ENCODE measurements around the gene SRRM3. TPM values are rescaled to one million over a fixed set of nuclear protein-coding genes. Genes with fewer than 3 reads are reported as not detected.
"Not testable (repeated sequence)": the region's sequence is repeated elsewhere in the genome, so short reads cannot be mapped to it uniquely, and the experiment has no call there.

SRRM3 gene
- total and polyA plus RNA-seq, 9 donors: 0.31 to 0.79 (median 0.49) TPM

DNA sequence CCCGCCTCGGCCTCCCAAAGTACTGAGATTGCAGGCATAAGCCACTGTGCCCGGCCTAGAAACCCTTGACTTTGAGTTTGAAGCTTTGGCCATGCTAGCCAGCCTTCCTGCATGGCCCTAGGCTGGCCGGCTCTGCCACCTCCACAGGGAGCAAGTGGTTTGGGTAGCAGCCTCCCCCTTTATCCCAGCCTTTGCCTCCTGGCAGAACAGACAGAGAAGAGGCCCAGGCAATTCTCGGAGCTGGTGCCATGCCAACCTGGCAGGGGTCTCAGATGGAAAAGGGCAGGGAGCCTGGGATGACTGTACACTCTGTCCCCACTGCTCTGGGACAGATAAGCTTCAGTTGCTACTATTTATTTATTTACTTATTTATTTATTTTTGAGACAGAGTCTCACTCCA lies 39.4 kb downstream of the SRRM3 start:
- WGBS (ENCODE audit: insufficient coverage): 69% methylated on average over 5 of the region's 5 CpGs
- no peaks in the 10 kb centered on the region for H3K4me1 ChIP-seq (ENCODE audit: control insufficient read depth, insufficient read depth, low read length)
- no peak for DNase-seq
- H3K27me3 ChIP-seq (ENCODE audit: control insufficient read depth, insufficient read depth, low read length): peaks cover 16% of the 10 kb centered on the region
- H3K4me3 ChIP-seq (ENCODE audit: low read length): no peak overlapping the region
- no peaks in the 10 kb centered on the region for H3K36me3 ChIP-seq (ENCODE audit: control insufficient read depth, insufficient read depth, low read length)
- H3K27ac ChIP-seq (ENCODE audit: low read length): no peak overlapping the region
- H3K9me3 ChIP-seq (replicated peaks; ENCODE audit: control insufficient read depth, low read depth, low read length): no peaks in the 10 kb centered on the region

GRCh38 chr7:76242517-76243063 lies 40.9 kb downstream of the SRRM3 start:
- 90% methylated on average over 2 of the region's 5 CpGs for WGBS (ENCODE audit: insufficient coverage)
- not testable (repeated sequence) for H3K27ac ChIP-seq (ENCODE audit: low read length)

DNA sequence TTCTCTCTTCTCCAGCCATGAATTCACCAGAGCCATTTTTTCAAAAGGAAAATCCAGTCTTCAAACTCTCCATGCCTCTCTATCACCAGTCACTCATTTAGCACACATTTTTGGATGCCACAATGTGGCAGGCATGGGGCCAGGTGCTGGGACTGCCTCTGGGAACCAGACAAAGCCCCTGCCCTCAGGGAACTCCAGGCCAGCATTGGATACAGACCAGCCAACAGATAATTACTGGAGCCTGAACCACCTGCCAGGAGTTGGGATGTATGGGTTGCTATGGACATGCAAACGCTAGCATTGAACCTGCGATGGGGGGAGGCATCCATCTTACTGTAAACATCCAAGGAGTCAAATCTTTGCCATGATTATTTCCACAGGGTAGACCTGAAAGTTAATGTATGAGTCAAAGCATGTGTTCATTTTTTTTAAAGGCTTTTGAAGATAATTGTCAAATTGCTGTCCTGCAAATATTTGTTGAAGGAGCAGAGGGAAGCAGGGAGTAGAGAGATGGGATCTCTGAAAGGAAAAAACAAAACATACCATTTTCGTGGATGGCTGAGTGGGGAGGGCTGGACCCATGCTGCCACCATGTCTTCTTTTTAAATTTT lies 43.2 kb downstream of the SRRM3 start:
- no peak for DNase-seq
- H3K27me3 ChIP-seq (ENCODE audit: control insufficient read depth, insufficient read depth, low read length): peaks cover 4% of the 10 kb centered on the region
- no peak overlapping the region for H3K4me3 ChIP-seq (ENCODE audit: low read length)
- H3K4me1 ChIP-seq (ENCODE audit: control insufficient read depth, insufficient read depth, low read length): no peaks in the 10 kb centered on the region
- WGBS (ENCODE audit: insufficient coverage): no CpG with 5 or more reads among the region's 3 CpGs
- no peaks in the 10 kb centered on the region for H3K9me3 ChIP-seq (replicated peaks; ENCODE audit: control insufficient read depth, low read depth, low read length)
- no peaks in the 10 kb centered on the region for H3K36me3 ChIP-seq (ENCODE audit: control insufficient read depth, insufficient read depth, low read length)
- H3K27ac ChIP-seq (ENCODE audit: low read length): no peak overlapping the region

More at GRCh38 chr7:76242517-76243063, 40.9 kb downstream of the SRRM3 start:
- H3K4me1 ChIP-seq (ENCODE audit: control insufficient read depth, insufficient read depth, low read length); H3K36me3 ChIP-seq (ENCODE audit: control insufficient read depth, insufficient read depth, low read length); H3K27me3 ChIP-seq (ENCODE audit: control insufficient read depth, insufficient read depth, low read length); DNase-seq; H3K9me3 ChIP-seq (replicated peaks; ENCODE audit: control insufficient read depth, low read depth, low read length); H3K4me3 ChIP-seq (ENCODE audit: low read length): not testable (repeated sequence)

- H3K36me3 ChIP-seq (ENCODE audit: control insufficient read depth, insufficient read depth, low read length): no peaks in the 10 kb centered on the region
- H3K4me3 ChIP-seq (ENCODE audit: low read length): no peak overlapping the region
- DNase-seq: no peak
- peaks cover 4% of the 10 kb centered on the region for H3K27me3 ChIP-seq (ENCODE audit: control insufficient read depth, insufficient read depth, low read length)
- H3K9me3 ChIP-seq (replicated peaks; ENCODE audit: control insufficient read depth, low read depth, low read length): no peaks in the 10 kb centered on the region
- no peaks in the 10 kb centered on the region for H3K4me1 ChIP-seq (ENCODE audit: control insufficient read depth, insufficient read depth, low read length)
- WGBS (ENCODE audit: insufficient coverage): 41% methylated on average over 2 of the region's 5 CpGs
- no peak overlapping the region for H3K27ac ChIP-seq (ENCODE audit: low read length)
These were observed 45.2 kb downstream of the SRRM3 start for GRCh38 chr7:76246804-76247389.

DNA sequence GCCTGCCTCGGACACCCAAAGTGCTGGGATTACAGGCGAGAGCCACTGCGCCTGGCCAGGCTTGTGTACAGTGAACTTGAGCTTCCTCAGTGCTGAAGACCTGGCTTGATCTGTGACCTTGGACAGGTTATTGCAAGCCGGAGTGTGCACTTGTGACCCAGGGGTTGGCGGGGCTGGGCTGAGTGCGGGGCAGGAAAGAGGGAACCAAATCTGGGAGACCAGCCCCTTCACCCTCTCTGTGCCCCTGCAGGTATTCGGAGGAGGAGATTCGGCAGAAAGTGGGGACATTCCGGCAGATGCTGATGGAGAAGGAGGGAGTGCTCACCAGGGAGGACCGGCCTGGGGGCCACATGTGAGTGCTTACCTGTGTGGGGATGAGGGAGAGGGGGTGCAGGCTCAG lies 46.2 kb downstream of the SRRM3 start:
- WGBS (ENCODE audit: insufficient coverage): 83% methylated on average over 10 of the region's 10 CpGs
- Histone ChIP-seq H3K36me3 (ENCODE audit: control insufficient read depth, insufficient read depth, low read length) (no peaks in the 10 kb centered on the region), H3K9me3 (replicated peaks; ENCODE audit: control insufficient read depth, low read depth, low read length) (no peaks in the 10 kb centered on the region), H3K27ac (ENCODE audit: low read length) (no peak overlapping the region), H3K27me3 (ENCODE audit: control insufficient read depth, insufficient read depth, low read length) (peaks cover 4% of the 10 kb centered on the region), H3K4me1 (ENCODE audit: control insufficient read depth, insufficient read depth, low read length) (no peaks in the 10 kb centered on the region), H3K4me3 (ENCODE audit: low read length) (no peak overlapping the region)
- no peak for DNase-seq

GRCh38 chr7:76252021-76252420 lies 50.3 kb downstream of the SRRM3 start:
- Histone ChIP-seq H3K4me1 (ENCODE audit: control insufficient read depth, insufficient read depth, low read length) (no peaks in the 10 kb centered on the region), H3K27me3 (ENCODE audit: control insufficient read depth, insufficient read depth, low read length) (peaks cover 6% of the 10 kb centered on the region), H3K27ac (ENCODE audit: low read length) (no peak overlapping the region), H3K9me3 (replicated peaks; ENCODE audit: control insufficient read depth, low read depth, low read length) (no peaks in the 10 kb centered on the region), H3K36me3 (ENCODE audit: control insufficient read depth, insufficient read depth, low read length) (no peaks in the 10 kb centered on the region), H3K4me3 (ENCODE audit: low read length) (no peak overlapping the region)
- no CpG with 5 or more reads among the region's 6 CpGs for WGBS (ENCODE audit: insufficient coverage)
- DNase-seq: no peak

- no peaks in the 10 kb centered on the region for H3K9me3 ChIP-seq (replicated peaks; ENCODE audit: control insufficient read depth, low read depth, low read length)
- no peak overlapping the region for H3K4me3 ChIP-seq (ENCODE audit: low read length)
- H3K36me3 ChIP-seq (ENCODE audit: control insufficient read depth, insufficient read depth, low read length): no peaks in the 10 kb centered on the region
- DNase-seq: no peak
- peaks cover 2% of the 10 kb centered on the region for H3K4me1 ChIP-seq (ENCODE audit: control insufficient read depth, insufficient read depth, low read length)
- 50% methylated on average over 1 of the region's 4 CpGs for WGBS (ENCODE audit: insufficient coverage)
- H3K27ac ChIP-seq (ENCODE audit: low read length): no peak overlapping the region
- H3K27me3 ChIP-seq (ENCODE audit: control insufficient read depth, insufficient read depth, low read length): peaks cover 31% of the 10 kb centered on the region
These were observed 53.1 kb downstream of the SRRM3 start for GRCh38 chr7:76254781-76255180.

- Histone ChIP-seq H3K36me3 (ENCODE audit: control insufficient read depth, insufficient read depth, low read length) (no peaks in the 10 kb centered on the region), H3K4me1 (ENCODE audit: control insufficient read depth, insufficient read depth, low read length) (peaks cover 2% of the 10 kb centered on the region), H3K27me3 (ENCODE audit: control insufficient read depth, insufficient read depth, low read length) (peaks cover 56% of the 10 kb centered on the region), H3K4me3 (ENCODE audit: low read length) (no peak overlapping the region), H3K9me3 (replicated peaks; ENCODE audit: control insufficient read depth, low read depth, low read length) (no peaks in the 10 kb centered on the region), H3K27ac (ENCODE audit: low read length) (no peak overlapping the region)
- WGBS (ENCODE audit: insufficient coverage): 17% methylated on average over 6 of the region's 8 CpGs
- no peak for DNase-seq
These were observed 56.3 kb downstream of the SRRM3 start for GRCh38 chr7:76257973-76258372.

DNA sequence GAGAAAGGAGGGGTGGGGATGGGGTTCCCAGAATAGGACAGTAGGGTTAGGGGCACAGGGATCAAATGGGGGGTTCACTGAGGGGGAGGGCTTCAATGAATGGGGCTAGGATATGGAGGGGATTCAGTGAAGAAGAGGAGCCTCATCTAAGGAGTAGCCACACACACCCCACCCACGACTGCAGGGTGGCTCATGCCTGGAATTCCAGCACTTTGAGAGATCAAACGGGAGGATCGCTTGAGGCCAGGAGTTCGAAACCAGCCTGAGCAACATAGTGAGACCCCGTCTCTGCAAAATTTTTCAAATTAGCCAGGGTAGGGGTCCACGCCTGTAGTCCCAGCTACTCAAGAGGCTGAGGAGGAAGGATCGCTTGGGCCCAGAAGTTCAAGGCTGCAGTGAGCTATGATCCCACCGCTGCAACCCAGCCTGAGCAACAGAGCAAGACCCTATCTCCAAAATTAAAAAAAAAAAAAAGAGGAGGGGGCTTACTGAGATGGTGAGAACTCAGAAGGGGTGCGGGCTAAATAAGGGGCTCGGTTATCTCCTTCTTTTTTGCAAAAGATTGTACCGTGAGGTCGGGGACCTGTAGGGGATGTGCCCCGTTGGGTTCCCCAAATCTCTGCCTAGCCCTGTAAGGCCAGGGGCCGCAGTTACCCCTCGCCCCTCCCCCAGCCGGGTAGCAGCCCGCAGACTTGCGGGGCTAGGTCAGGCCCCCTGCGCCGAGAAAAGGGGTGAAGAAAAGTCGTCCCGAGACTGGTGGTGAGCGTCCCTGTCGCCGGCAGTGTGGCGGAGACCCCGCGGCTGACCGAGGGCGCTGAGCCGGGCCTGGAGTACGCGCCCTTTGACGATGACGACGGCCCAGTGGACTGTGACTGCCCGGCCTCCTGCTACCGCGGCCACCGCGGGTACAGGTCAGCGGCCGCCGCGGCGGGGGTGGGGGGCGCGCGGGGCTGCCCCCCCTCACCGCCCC lies 57.7 kb downstream of the SRRM3 start:
- Histone ChIP-seq H3K9me3 (replicated peaks; ENCODE audit: control insufficient read depth, low read depth, low read length) (no peaks in the 10 kb centered on the region), H3K27ac (ENCODE audit: low read length) (no peak overlapping the region), H3K27me3 (ENCODE audit: control insufficient read depth, insufficient read depth, low read length) (peaks cover 60% of the 10 kb centered on the region), H3K4me1 (ENCODE audit: control insufficient read depth, insufficient read depth, low read length) (peaks cover 2% of the 10 kb centered on the region), H3K4me3 (ENCODE audit: low read length) (no peak overlapping the region), H3K36me3 (ENCODE audit: control insufficient read depth, insufficient read depth, low read length) (no peaks in the 10 kb centered on the region)
- 13% methylated on average over 23 of the region's 50 CpGs for WGBS (ENCODE audit: insufficient coverage)
- no peak for DNase-seq

DNA sequence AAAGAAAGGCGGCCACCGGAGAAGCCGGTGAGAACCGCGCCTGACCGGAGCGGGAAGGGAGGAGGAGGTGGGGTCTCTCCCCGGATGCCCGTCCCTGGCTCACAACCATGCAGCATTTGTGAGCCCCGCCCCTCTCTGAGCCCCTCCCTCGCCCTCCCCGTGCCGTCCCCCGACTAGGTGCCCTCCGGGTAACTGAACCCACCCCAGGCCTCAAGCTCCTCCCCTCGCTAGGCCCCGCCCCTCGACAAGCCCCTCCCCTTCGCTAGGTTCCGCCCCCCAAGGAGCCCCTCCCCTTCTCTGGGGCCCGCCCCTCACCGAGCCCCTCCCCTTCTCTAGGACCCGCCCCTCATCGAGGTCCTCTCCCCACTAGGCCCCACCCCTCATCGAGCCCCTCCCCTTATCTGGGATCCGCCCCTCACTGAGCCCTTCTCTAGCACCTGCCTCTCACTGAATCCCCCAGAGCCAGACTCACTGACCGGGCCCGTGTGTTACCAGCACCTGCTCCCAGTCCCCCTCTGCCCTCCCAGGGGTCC lies 58.5 kb downstream of the SRRM3 start:
- peaks cover 59% of the 10 kb centered on the region for H3K27me3 ChIP-seq (ENCODE audit: control insufficient read depth, insufficient read depth, low read length)
- peaks cover 2% of the 10 kb centered on the region for H3K4me1 ChIP-seq (ENCODE audit: control insufficient read depth, insufficient read depth, low read length)
- no peak for DNase-seq
- H3K36me3 ChIP-seq (ENCODE audit: control insufficient read depth, insufficient read depth, low read length): no peaks in the 10 kb centered on the region
- no peak overlapping the region for H3K27ac ChIP-seq (ENCODE audit: low read length)
- H3K9me3 ChIP-seq (replicated peaks; ENCODE audit: control insufficient read depth, low read depth, low read length): no peaks in the 10 kb centered on the region
- H3K4me3 ChIP-seq (ENCODE audit: low read length): no peak overlapping the region
- WGBS (ENCODE audit: insufficient coverage): 0% methylated on average over 13 of the region's 28 CpGs

All from muscle of leg (tissue), 11 donors.